H7 (cell line): ENCODE data around the gene BOC. TPM values are rescaled to one million over a fixed set of nuclear protein-coding genes. Genes with fewer than 3 reads are reported as not detected.

Experiments
- DNase-seq: peaks from one replicate; pipeline ENCODE4 v3.0.0; 2012
- H3K27me3 ChIP-seq: 2 replicates; pipeline ENCODE4 v1.6.0; 2011; ENCODE audit warnings: mild to moderate bottlenecking, low read length; ENCODE audit not compliant: control insufficient read depth, insufficient read depth
- H3K36me3 ChIP-seq: replicated peaks from 2 replicates; pipeline ENCODE4 v1.5.1; 2011; ENCODE audit warnings: low read length; ENCODE audit not compliant: control insufficient read depth, insufficient read depth
- H3K4me3 ChIP-seq: 2 replicates; pipeline ENCODE4 v1.5.1; 2011; ENCODE audit warnings: low read depth, mild to moderate bottlenecking, control low read depth, low read length, moderate library complexity; ENCODE audit not compliant: insufficient read depth
- total RNA-seq: library from RNA; depleted of rRNA; stranded (reverse); fragments of >200 nt; shearing (Covaris generic); gene quantifications from 2 replicates; pipeline ENCODE4 v1.2.3, GENCODE V29; 2014

The BOC gene
- total RNA-seq, 1 experiment from 2014 or later = 3.0 TPM

DNA sequence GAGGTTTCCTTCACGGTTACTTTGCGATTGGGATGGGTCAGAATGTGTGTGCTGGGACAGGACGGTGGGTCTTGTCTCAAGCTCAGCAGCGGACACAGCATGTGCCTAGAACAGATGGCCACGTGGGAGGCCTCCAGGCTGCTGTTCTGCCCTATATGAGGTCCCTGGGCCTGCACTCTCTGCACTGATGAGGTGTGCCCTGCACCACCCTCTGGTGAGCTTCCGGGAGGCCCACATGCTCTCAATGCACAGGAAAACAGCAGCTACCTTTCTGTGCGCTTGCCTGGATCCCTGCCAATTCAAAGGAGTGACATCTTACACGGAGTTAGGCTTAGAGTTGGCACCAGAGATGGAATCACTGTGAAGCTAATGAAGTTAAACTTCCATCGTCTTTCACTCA lies 59.8 kb downstream of the BOC start:
- no peaks in the 10 kb centered on the region for H3K36me3 ChIP-seq
- H3K4me3 ChIP-seq = no peak overlapping the region
- no peak for DNase-seq
- H3K27me3 ChIP-seq = no peaks in the 10 kb centered on the region

DNA sequence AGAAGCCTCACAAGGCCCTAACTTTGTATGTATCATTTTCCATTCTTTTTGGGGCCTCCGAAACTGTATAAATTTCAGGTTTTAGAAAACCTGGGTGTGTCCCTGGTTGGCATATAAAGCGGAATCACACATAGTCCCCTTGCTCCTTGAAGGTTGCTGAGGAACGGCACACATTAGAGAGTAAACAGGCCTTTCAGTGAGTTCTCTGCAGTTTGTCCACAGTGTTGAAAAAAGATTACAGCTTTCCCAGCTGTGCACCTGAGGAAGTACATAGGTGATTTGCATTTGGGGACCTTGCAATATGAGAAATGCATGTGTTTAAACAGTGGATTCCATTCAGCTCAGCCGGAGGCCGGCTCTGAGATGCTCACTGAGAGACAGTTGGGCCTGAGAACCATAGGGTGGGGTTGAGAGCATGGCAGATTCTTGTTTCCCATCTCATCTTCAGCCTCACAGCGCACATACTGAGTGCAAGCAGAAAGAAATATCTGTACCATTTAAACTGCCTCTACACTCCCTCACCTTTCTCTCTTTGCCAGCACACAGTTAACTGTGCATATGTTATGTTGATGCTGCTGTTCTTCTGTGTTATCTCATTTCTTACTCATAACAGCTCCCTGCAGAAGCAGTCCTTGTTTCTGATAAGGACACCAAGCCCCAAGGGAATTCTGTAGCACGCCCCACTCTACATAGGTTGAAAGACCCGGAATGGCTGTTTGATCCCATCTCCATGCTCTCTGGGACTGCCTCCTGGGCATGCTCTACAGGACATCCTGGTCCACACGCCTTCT lies 60.4 kb downstream of the BOC start:
- no peak overlapping the region for H3K4me3 ChIP-seq

DNA sequence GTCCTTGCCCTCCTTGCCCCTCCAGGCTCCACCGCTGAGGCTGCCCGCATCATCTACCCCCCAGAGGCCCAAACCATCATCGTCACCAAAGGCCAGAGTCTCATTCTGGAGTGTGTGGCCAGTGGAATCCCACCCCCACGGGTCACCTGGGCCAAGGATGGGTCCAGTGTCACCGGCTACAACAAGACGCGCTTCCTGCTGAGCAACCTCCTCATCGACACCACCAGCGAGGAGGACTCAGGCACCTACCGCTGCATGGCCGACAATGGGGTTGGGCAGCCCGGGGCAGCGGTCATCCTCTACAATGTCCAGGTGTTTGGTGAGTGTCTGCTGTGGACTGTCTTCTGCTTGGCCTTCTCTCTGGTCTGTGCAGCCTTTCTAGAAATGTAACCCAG lies 61.0 kb downstream of the BOC start:
- Histone ChIP-seq H3K27me3 (no peaks in the 10 kb centered on the region), H3K36me3 (no peaks in the 10 kb centered on the region), H3K4me3 (no peak overlapping the region)
- DNase-seq = no peak

More for the DNA sequence above, 60.4 kb downstream of the BOC start:
- Histone ChIP-seq H3K27me3 (no peaks in the 10 kb centered on the region), H3K36me3 (no peaks in the 10 kb centered on the region)
- DNase-seq = no peak

DNA sequence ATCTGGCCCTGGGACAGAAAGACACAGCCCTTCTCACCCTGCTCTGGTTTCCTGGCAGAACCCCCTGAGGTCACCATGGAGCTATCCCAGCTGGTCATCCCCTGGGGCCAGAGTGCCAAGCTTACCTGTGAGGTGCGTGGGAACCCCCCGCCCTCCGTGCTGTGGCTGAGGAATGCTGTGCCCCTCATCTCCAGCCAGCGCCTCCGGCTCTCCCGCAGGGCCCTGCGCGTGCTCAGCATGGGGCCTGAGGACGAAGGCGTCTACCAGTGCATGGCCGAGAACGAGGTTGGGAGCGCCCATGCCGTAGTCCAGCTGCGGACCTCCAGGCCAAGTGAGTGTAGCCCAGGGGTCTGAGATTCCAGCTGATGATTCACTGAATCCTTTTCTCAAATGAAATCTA lies 61.7 kb downstream of the BOC start:
- DNase-seq = peak; percentile 32
- Histone ChIP-seq H3K36me3 (no peaks in the 10 kb centered on the region), H3K27me3 (no peaks in the 10 kb centered on the region), H3K4me3 (no peak overlapping the region)

DNA sequence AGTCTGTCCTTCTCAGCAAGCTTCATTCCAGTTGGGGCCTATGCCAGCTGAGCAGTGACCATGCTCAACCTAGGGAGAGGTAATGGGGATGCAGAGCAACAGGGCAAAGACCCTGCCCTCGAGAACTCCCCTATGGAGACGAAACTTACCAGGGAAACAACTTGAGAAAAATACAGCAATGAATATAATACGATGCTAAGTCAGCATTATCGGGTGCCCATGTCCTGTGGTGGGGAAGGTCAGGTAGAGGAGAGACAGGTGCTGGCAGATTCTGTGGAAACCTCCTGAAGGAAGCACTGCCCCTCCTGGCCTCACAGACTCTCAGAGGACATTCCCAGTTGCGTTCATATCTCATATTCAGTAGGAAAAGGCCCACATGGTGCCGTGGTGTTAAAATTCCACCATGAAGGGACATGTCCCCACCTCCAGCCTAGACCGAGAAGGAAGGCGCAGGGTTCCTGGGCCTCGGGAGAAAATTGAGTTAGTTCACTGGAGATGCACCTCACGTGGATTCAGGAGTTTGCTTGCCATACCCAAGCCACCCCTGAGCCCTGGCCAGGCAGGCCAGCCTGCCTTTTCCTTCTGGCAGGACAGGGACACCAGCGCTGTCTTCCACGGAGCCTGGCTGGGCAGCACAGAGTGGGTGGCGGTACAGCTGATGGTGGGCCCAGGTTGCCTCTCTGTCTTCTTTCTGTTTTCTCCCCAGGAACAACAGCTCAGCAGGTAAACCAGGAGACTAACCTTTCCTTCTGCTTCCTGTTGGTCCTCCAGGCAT lies 62.4 kb downstream of the BOC start:
- no peak overlapping the region for H3K4me3 ChIP-seq
- no peaks in the 10 kb centered on the region for H3K27me3 ChIP-seq
- no peak for DNase-seq
- H3K36me3 ChIP-seq = no peaks in the 10 kb centered on the region

DNA sequence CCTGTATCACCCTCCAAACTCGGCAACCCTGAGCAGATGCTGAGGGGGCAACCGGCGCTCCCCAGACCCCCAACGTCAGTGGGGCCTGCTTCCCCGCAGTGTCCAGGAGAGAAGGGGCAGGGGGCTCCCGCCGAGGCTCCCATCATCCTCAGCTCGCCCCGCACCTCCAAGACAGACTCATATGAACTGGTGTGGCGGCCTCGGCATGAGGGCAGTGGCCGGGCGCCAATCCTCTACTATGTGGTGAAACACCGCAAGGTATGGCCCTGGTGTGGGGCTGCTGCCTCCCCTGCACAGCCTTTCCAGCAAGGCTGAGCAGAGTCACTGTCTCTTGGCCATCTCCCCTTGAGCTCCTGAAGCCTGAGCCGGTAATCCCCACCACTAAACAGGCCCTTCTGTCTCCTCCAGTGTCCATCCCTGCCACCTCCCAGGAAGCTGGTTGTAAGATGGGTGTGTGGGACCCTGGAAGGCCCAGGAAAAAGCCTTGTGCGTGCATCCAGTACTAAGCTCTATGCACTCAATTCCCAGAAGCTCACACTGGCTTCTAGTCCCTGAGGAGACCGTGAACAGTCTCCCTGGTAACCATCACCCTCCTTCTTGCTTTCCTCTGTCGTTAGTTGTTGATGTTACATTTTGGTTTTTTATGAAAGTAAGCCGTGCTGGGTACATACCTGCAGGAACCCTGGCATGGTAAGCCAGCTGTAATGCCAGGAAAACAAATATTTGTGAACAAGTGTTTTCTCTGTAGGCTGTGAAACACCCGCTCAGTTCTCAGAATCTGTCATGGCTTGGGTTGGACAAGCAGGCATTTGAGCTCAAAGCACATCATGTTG lies 63.3 kb downstream of the BOC start:
- Histone ChIP-seq H3K4me3 (no peak overlapping the region), H3K36me3 (no peaks in the 10 kb centered on the region), H3K27me3 (no peaks in the 10 kb centered on the region)
- peak; percentile 30 for DNase-seq

DNA sequence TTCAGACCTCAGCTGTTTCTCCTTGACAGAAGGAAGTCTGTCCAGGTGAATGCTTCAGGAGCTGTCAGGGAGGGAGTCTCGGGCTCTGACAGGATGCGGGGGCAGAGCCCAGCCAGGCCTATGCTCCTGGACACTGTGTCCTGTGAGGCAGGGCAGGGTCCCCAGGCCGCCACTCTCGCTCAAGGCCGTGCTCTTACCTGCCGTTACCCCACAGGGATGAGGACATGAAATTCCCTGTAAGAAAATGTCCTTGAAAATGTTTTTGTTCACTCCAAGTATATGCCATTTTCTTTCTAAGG lies 63.9 kb downstream of the BOC start:
- Histone ChIP-seq H3K36me3 (no peaks in the 10 kb centered on the region), H3K4me3 (no peak overlapping the region), H3K27me3 (no peaks in the 10 kb centered on the region)
- DNase-seq = no peak

DNA sequence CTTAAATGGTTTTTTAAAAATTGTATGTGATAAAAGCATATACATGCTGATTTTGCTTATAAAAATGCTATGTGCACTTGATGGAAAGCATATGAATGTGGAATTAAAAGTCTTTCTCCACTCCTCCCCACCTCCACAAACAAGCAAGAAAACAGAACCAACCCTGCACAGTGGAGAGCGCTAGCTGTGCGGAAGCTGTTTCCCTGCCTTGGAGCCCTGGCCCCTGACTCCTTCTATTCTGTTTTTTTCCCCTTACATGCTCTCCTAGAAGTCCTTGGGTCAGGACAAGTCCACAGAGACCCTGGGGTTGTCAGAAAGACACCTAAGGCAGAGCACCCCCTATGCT lies 64.2 kb downstream of the BOC start:
- no peak for DNase-seq
- Histone ChIP-seq H3K4me3 (no peak overlapping the region), H3K36me3 (no peaks in the 10 kb centered on the region), H3K27me3 (no peaks in the 10 kb centered on the region)

DNA sequence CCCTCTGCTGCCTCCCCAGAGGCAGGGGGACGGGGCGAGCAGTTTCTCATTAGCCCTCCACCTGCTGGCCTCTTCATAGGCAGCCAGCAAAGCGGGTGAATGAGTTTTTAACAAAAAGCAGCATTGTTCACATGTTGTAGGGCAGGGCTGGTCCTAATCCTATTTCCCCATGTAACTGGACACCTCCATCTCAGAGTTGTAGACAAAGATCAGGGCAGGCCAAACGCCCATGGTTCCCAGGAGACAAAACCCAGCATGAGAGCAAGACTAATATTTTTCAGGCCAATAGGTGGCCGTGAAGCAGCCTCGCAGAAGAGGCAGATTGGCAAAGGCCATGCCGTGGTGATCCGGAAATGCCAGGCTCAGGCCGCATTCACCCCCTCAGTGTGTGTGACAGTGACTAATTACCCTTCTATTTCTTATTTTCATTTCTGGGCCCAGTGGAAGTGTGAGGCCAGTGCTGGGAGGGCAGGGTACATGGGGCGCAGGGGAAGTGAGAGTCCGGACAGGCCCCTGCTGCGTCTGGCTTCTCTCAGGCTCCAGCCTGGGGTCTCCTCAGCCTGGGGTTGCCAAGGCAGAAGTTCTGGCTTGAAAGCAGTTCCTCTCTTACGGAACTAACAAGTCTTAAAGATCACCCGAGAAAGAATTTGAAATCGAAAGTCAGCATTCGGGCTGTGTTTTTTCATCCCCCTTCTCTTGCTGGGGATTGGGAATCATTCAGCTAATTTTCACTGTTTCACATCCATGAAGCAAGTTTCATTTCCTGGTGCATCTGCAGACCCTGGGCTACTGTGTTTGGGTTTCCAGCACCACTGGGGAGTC lies 64.8 kb downstream of the BOC start:
- peak; percentile 88 for DNase-seq
- Histone ChIP-seq H3K27me3 (no peaks in the 10 kb centered on the region), H3K4me3 (no peak overlapping the region), H3K36me3 (no peaks in the 10 kb centered on the region)

DNA sequence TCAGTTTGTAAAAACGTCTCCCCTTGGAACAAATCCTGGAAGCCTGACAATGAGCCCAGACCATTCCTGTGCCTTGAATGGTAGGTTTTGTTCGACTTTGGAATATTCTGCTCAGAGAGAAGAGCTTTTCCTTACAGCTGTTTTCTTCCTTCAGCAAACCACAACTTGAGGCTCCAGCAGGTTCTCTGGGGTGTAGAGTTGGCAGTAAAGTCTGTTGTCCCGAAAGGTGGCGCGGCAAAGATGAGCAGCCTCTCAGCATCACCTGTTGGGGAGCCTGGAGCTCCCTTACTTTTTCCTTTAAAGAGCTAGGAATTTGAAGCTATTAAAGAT lies 65.4 kb downstream of the BOC start:
- no peak for DNase-seq
- Histone ChIP-seq H3K36me3 (no peaks in the 10 kb centered on the region), H3K4me3 (no peak overlapping the region), H3K27me3 (no peaks in the 10 kb centered on the region)

DNA sequence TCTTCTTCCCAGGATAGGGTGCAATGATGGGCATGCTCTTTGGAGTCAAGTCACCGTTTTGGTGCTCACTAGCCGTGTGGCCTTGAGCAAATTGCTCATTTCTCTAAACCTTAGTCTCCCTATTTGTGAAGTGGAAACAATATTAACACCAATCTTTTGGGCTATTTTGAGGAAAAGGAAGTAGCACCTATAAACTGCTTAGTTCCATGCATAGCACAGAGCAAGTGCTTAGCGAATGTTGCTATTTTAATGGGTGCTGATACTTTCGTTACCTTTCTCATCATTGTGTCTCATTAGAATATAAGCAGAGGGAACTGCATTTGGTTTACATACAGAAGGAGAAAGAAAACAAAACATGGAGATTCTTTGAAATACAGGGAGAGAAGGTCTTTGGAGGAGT lies 66.1 kb downstream of the BOC start:
- no peak for DNase-seq
- Histone ChIP-seq H3K36me3 (no peaks in the 10 kb centered on the region), H3K4me3 (no peak overlapping the region), H3K27me3 (no peaks in the 10 kb centered on the region)

DNA sequence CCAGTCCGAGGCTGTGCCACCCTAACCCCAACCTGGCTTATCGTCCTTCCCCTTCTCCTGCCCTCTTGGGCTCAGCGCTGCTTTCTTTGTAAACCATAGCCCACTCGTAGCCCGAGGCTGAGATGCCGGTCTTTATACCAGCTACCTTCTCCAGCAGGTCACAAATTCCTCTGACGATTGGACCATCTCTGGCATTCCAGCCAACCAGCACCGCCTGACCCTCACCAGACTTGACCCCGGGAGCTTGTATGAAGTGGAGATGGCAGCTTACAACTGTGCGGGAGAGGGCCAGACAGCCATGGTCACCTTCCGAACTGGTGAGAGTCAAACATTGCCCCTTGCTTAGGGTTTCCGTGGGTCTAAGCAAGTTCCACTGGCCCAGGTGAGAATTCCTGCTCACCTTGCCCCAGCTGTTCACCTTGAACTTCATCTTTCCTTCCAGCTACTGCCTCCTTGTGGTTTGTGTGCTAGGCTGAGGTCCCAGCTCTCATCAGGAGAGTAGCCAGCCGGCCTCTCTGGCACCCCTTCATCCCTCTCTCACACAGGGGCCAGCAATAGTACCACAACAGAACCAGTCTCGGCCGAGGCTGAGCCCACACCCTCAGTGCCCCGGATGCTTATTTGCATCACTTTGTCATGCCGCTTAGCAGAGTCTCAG lies 66.7 kb downstream of the BOC start:
- Histone ChIP-seq H3K27me3 (no peaks in the 10 kb centered on the region), H3K36me3 (no peaks in the 10 kb centered on the region), H3K4me3 (no peak overlapping the region)
- DNase-seq = peak; percentile 74

DNA sequence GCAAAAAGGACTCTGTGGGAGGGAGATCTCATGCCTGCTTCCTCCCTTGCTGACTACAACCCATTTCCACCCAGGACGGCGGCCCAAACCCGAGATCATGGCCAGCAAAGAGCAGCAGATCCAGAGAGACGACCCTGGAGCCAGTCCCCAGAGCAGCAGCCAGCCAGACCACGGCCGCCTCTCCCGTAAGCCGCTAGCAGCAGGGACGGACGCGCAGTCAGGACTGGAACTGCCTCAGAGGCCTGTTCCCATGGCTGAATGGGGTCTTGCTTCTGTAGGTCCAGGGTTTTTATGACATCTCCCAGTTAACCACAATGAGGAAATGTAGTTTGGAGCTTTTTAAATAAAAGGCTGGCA lies 67.2 kb downstream of the BOC start:
- Histone ChIP-seq H3K27me3 (no peaks in the 10 kb centered on the region), H3K36me3 (no peaks in the 10 kb centered on the region), H3K4me3 (no peak overlapping the region)
- no peak for DNase-seq

DNA sequence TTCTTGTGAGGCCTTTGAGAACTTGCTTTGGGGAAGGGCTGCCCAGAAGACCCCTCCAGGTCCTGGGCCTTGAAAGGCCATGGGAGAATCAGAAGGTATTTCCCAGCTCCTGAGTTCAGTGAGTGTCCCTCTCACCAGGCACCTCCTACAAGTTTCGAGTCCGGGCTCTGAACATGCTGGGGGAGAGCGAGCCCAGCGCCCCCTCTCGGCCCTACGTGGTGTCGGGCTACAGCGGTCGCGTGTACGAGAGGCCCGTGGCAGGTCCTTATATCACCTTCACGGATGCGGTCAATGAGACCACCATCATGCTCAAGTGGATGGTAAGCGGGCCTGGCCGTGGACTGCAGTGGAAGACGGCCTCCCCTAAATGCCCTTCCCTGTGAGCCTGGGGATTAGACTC lies 68.3 kb downstream of the BOC start:
- peak; percentile 58 for DNase-seq
- Histone ChIP-seq H3K27me3 (no peaks in the 10 kb centered on the region), H3K4me3 (no peak overlapping the region), H3K36me3 (no peaks in the 10 kb centered on the region)
